HEK293 (cell line): ENCODE measurements around the gene GJC1.

Experiments used
- CTCF ChIA-PET: fragments of 350-600 bp; formaldehyde crosslinking; extraction: SDS; loops from one replicate; lab custom pipeline; 2021; ENCODE audit warnings: antibody characterized with exemption; lab: Yijun Ruan, JAX
- POLR2A ChIA-PET: fragments of 300-600 bp; formaldehyde crosslinking; extraction: SDS; loops from one replicate; lab custom pipeline; 2020; ENCODE audit warnings: antibody characterized with exemption, inconsistent platforms; lab: Yijun Ruan, JAX
- H3K27ac ChIP-seq: fragments of 200-500 bp; sonication (Bioruptor generic); 2 replicates; pipeline ENCODE4 v1.5.1; 2014; ENCODE audit warnings: low read depth, low read length, control low read depth, inconsistent platforms; ENCODE audit errors: extremely low read depth
- H3K36me3 ChIP-seq, 2 experiments: fragments of 200-500 bp in 1 of 2; sonication (Bioruptor generic) in 1 of 2; 1 replicate in 1 of 2; 2 replicates in 1 of 2; pipeline ENCODE4 v1.5.1; 2014 to 2017; ENCODE audit warnings: inconsistent platforms in 2 of 2, low read length in 2 of 2; ENCODE audit not compliant: control insufficient read depth in 2 of 2, insufficient read depth in 1 of 2
- H3K4me1 ChIP-seq: fragments of 200-500 bp; sonication (Bioruptor generic); 2 replicates; pipeline ENCODE4 v1.5.1; 2014; ENCODE audit warnings: mild to moderate bottlenecking, low read length, inconsistent platforms; ENCODE audit not compliant: control insufficient read depth, insufficient read depth
- H3K4me3 ChIP-seq: 2 replicates; pipeline ENCODE4 v1.5.1; 2011; ENCODE audit warnings: low read depth, mild to moderate bottlenecking, control low read depth, low read length, moderate library complexity
- H3K9me3 ChIP-seq: fragments of 200-500 bp; sonication (Bioruptor generic); 2 replicates; pipeline ENCODE4 v1.5.1; 2014; ENCODE audit warnings: low read depth, low read length, inconsistent platforms; ENCODE audit not compliant: control insufficient read depth, insufficient read depth
- GLIS1 ChIP-seq: fragments of 450-650 bp; formaldehyde crosslinking; IDR thresholded peaks from 2 replicates; pipeline ENCODE4 v1.5.1; 2016; ENCODE audit warnings: missing biosample characterization, missing genetic modification characterization
- ZFP41 ChIP-seq: fragments of 450-650 bp; formaldehyde crosslinking; IDR thresholded peaks from 2 replicates; pipeline ENCODE4 v1.5.1; 2016; ENCODE audit warnings: missing biosample characterization, missing genetic modification characterization, borderline replicate concordance
- ZNF274 ChIP-seq, 2 experiments: fragments of 200-500 bp in 1 of 2; fragments of 450-650 bp in 1 of 2; sonication (Bioruptor generic) in 1 of 2; formaldehyde crosslinking in 1 of 2; IDR thresholded peaks; 2 replicates each; pipeline versions ENCODE4 v1.5.1 to v1.6.1; 2014 to 2016; ENCODE audit warnings: borderline replicate concordance in 1 of 2, inconsistent platforms in 1 of 2, low read length in 1 of 2, missing biosample characterization in 1 of 2, missing genetic modification characterization in 1 of 2
- ZNF341 ChIP-seq: fragments of 450-650 bp; formaldehyde crosslinking; IDR thresholded peaks from 2 replicates; pipeline ENCODE4; 2016; ENCODE audit warnings: low read depth, missing biosample characterization, missing genetic modification characterization
- ZSCAN23 ChIP-seq: fragments of 450-650 bp; formaldehyde crosslinking; IDR thresholded peaks from 2 replicates; pipeline ENCODE4 v1.5.1; 2016; ENCODE audit warnings: missing biosample characterization, missing genetic modification characterization
- TF ChIP-seq, protein P1 (sequence below): fragments of 450-650 bp; formaldehyde crosslinking; IDR thresholded peaks from 2 replicates; pipeline ENCODE4 v1.5.1; 2016; ENCODE audit warnings: missing biosample characterization, missing genetic modification characterization
- TF ChIP-seq, protein P2 (sequence below): fragments of 450-650 bp; formaldehyde crosslinking; IDR thresholded peaks from 2 replicates; pipeline ENCODE4 v1.5.1; 2016; ENCODE audit warnings: missing biosample characterization, missing genetic modification characterization
- TF ChIP-seq, protein P3 (sequence below): fragments of 450-650 bp; formaldehyde crosslinking; IDR thresholded peaks from 2 replicates; pipeline ENCODE4 v1.5.1; 2017; ENCODE audit warnings: missing biosample characterization, missing genetic modification characterization

GJC1 gene

DNA sequence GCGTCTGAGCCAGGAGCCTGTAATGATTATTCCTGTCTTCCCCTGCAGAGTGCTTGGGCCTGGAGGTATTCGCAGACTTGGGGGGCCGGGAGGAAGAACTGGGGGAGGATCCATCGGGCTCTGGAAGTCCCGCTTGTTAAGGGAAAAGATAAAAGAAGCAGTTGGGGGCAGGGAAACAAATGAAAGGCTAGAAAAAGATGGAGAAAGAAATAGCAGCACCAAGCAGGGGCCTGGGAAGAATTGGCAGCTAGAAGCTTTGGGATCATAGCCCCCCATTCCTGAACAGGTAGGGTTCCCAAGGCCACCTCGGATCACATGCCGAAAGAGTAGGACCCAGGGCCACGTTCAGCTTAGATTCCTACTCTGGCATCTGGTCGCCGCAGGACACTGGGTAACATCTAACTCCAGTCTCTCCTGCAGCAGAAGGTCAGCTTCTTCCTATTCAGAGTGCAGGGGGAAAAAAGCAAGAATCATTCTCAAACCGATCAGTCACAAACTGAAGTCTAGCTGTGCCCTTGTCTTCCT, 47.7 kb downstream of the GJC1 start:
- Histone ChIP-seq H3K9me3 (no peaks in the 10 kb centered on the region), H3K27ac (no peak overlapping the region), H3K4me1 (no peaks in the 10 kb centered on the region), H3K36me3 (peaks cover 0 to 8% of the 10 kb centered on the region in 2 experiments; a peak in 1 of 3 replicates), H3K4me3 (no peak overlapping the region)
- ChIA-PET POLR2A (interaction anchor here (0.6 to 1.6 kb wide), 3 partner anchors 12 to 394 kb away, joined by 3 to 4 read pairs (median 3); no protein-coding TSS in a partner anchor), CTCF (interaction anchor here (1.1 to 18.2 kb wide), 5 partner anchors 14 to 240 kb away, joined by 3 to 461 read pairs (median 4); no protein-coding TSS in a partner anchor)
- TF ChIP-seq ZSCAN23 (no peak), GLIS1 (tag by site-specific recombination) (peak; percentile 38)

DNA sequence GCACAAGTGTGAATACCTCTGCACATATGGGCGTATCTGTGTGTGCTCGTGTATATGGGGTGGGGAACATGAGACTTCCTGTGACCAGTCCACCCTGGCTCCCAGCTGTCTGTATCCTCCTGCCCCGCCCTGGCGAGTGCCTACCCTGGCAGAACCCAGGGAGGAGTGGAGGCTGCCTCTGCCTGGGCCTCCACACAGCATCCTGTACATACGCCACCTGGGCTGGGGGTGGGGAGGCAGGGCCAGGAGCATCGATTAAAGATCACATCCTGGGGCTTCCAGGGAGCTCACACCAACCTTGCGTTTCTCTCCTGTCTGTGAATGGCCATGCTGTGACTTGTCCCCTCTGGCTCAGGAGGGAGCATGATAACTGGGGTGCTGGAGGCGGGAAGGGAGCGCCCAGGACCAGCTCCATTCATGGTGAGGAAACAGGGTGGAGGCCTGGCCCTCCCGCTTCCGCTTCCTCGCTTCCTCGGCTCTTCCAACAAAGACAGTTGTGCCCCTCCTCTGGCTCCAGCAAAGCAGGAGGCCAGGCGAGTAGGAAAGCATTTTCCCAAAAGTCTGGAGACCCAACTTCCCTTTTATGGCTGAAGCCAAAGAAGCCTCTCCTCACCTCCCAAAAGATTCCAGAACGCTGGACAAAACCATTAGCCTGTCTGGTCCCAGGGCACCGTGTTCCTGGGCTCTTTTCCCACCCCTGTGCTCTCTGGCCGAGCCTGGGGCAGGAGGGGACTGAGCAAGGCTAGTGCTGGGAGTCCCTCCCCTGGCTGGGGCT, 48.3 kb downstream of the GJC1 start:
- Histone ChIP-seq H3K36me3 (peaks cover 0 to 14% of the 10 kb centered on the region in 2 experiments; a peak in 1 of 3 replicates), H3K27ac (no peak overlapping the region), H3K4me1 (no peaks in the 10 kb centered on the region), H3K9me3 (no peaks in the 10 kb centered on the region), H3K4me3 (no peak overlapping the region)
- POLR2A ChIA-PET = interaction anchor here (0.6 to 1.6 kb wide), 3 partner anchors 13 to 394 kb away, joined by 3 to 4 read pairs (median 3); no protein-coding TSS in a partner anchor
- CTCF ChIA-PET = interaction anchor here (0.5 to 18.2 kb wide), 11 partner anchors 9 to 523 kb away, joined by 3 to 461 read pairs (median 4); partner anchors contain the start of genes GJC1 and HIGD1B
- TF ChIP-seq, protein P1, sequence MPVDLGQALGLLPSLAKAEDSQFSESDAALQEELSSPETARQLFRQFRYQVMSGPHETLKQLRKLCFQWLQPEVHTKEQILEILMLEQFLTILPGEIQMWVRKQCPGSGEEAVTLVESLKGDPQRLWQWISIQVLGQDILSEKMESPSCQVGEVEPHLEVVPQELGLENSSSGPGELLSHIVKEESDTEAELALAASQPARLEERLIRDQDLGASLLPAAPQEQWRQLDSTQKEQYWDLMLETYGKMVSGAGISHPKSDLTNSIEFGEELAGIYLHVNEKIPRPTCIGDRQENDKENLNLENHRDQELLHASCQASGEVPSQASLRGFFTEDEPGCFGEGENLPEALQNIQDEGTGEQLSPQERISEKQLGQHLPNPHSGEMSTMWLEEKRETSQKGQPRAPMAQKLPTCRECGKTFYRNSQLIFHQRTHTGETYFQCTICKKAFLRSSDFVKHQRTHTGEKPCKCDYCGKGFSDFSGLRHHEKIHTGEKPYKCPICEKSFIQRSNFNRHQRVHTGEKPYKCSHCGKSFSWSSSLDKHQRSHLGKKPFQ (tag by site-specific recombination) = 0 out of 2 replicates have a peak, but pooled peaks have one; percentile 22
- TF ChIP-seq, protein P2, sequence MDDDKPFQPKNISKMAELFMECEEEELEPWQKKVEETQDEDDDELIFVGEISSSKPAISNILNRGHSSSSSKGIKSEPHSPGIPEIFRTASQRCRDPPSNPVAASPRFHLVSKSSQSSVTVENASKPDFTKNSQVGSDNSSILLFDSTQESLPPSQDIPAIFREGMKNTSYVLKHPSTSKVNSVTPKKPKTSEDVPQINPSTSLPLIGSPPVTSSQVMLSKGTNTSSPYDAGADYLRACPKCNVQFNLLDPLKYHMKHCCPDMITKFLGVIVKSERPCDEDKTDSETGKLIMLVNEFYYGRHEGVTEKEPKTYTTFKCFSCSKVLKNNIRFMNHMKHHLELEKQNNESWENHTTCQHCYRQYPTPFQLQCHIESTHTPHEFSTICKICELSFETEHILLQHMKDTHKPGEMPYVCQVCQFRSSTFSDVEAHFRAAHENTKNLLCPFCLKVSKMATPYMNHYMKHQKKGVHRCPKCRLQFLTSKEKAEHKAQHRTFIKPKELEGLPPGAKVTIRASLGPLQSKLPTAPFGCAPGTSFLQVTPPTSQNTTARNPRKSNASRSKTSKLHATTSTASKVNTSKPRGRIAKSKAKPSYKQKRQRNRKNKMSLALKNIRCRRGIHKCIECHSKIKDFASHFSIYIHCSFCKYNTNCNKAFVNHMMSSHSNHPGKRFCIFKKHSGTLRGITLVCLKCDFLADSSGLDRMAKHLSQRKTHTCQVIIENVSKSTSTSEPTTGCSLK (tag by site-specific recombination) = no peak
- TF ChIP-seq ZNF341 = peak; percentile 87
- TF ChIP-seq, all 188 proteins: peak for 2

DNA sequence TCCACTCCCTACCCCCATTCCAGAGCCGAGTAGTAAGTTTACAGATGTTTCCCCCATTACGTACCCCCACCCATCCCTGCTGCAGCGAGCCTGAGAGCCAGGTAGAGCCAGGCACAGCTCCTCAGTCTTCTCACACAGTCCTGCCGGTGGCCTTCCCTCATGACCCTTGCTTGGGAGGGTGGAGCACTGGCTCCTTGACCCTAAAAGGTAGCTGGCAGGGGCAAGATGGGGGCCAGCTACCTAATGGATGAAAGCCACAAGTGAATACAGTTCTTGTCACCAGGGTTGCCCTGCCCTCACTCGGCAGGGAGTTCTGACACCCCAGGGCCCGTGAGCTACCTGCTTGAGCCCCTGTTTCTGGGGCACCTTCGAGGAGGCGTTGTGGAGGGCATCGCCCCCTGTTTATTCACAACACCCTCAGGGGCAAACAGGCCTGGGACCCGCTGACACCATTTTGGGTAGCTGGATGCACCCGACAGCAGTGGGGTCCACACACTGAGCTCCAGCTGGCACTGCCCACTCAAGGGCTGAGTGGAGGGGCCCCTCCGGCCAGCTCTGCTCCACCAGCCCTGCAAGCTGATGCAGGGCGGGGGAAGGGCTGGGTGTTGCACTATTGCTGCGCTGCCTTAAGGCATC, 49.1 kb downstream of the GJC1 start:
- POLR2A ChIA-PET = interaction anchor here (1.4 to 1.6 kb wide), 2 partner anchors 13 to 96 kb away, joined by 3 to 4 read pairs; no protein-coding TSS in a partner anchor
- Histone ChIP-seq H3K4me3 (no peak overlapping the region), H3K4me1 (no peaks in the 10 kb centered on the region), H3K27ac (no peak overlapping the region), H3K36me3 (peaks cover 0 to 14% of the 10 kb centered on the region in 2 experiments; a peak in 1 of 3 replicates), H3K9me3 (no peaks in the 10 kb centered on the region)
- TF ChIP-seq, protein P3, sequence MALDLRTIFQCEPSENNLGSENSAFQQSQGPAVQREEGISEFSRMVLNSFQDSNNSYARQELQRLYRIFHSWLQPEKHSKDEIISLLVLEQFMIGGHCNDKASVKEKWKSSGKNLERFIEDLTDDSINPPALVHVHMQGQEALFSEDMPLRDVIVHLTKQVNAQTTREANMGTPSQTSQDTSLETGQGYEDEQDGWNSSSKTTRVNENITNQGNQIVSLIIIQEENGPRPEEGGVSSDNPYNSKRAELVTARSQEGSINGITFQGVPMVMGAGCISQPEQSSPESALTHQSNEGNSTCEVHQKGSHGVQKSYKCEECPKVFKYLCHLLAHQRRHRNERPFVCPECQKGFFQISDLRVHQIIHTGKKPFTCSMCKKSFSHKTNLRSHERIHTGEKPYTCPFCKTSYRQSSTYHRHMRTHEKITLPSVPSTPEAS (tag by site-specific recombination) = no peak
- TF ChIP-seq ZNF274 (IDR thresholded peaks at IDR 0.05; ENCODE audit: low read length) = no peak
- TF ChIP-seq ZNF274 (tag by site-specific recombination; IDR thresholded peaks at IDR 0.05; ENCODE audit: borderline replicate concordance) = no peak
- no peak for TF ChIP-seq ZFP41 (tag by site-specific recombination)
- CTCF ChIA-PET = interaction anchor here (0.5 to 18.2 kb wide), 16 partner anchors 8 to 523 kb away, joined by 3 to 461 read pairs (median 4); partner anchors contain the start of genes ACBD4, GJC1 and HIGD1B
